Tibial artery (tissue), 4 donors: Measurements from ENCODE around the gene TMEM245.
A peak's percentile ranks its signal among the peaks of the same experiment; 100 is the strongest.

Source experiments
- DNase-seq, 2 donors: peaks; one replicate each; pipeline ENCODE4 v3.0.0-alpha.2; 2019
- H3K27ac ChIP-seq, 2 donors: fragments of 200-600 bp; sonication (generic) in 1 of 2; 1 replicate in 1 of 2; 2 replicates in 1 of 2; pipeline ENCODE4 v1.5.1; 2018 to 2019; ENCODE audit warnings: mild to moderate bottlenecking in 1 of 2
- H3K27me3 ChIP-seq, 2 donors: fragments of 200-600 bp; sonication (generic) in 1 of 2; one replicate each; pipeline versions ENCODE4 v1.5.1 to v1.6.0; 2016 to 2019
- H3K36me3 ChIP-seq, 3 donors: fragments of 200-600 bp; sonication (generic) in 2 of 3; one replicate each; pipeline ENCODE4 v1.5.1; 2016 to 2019; ENCODE audit warnings: mild to moderate bottlenecking in 2 of 3
- H3K4me1 ChIP-seq, 4 donors: fragments of 200-600 bp; sonication (generic) in 2 of 4; 1 replicate in 3 of 4; 2 replicates in 1 of 4; pipeline ENCODE4 v1.5.1; 2016 to 2019
- H3K4me3 ChIP-seq, 2 donors: fragments of 200-600 bp; sonication (generic) in 1 of 2; 1 replicate in 1 of 2; 2 replicates in 1 of 2; pipeline ENCODE4 v1.5.1; 2018 to 2019; ENCODE audit warnings: mild to moderate bottlenecking in 2 of 2
- H3K9me3 ChIP-seq, 3 donors: fragments of 200-600 bp; sonication (generic) in 1 of 3; one replicate each; pipeline ENCODE4 v1.5.1; 2016 to 2019
- intact Hi-C: fragments of 100-400 bp; cut with DNase I; formaldehyde crosslinking; loops from one replicate; pipeline ENCODE4 v1.15.0; 2023; ENCODE audit warnings: low total_unique reads
- TF ChIP-seq, protein P1 (sequence below), 2 experiments: fragments of 200-600 bp in 1 of 2; fragments of 450-650 bp in 1 of 2; IDR thresholded peaks; one replicate each; pipeline ENCODE4 v1.5.1; 2017 to 2019; ENCODE audit warnings: antibody characterized with exemption in 2 of 2, mild to moderate bottlenecking in 1 of 2, moderate library complexity in 1 of 2

Gene TMEM245

GRCh38 chr9:109037946-109038715, 81.6 kb downstream of the TMEM245 start:
- TF ChIP-seq, protein P1, sequence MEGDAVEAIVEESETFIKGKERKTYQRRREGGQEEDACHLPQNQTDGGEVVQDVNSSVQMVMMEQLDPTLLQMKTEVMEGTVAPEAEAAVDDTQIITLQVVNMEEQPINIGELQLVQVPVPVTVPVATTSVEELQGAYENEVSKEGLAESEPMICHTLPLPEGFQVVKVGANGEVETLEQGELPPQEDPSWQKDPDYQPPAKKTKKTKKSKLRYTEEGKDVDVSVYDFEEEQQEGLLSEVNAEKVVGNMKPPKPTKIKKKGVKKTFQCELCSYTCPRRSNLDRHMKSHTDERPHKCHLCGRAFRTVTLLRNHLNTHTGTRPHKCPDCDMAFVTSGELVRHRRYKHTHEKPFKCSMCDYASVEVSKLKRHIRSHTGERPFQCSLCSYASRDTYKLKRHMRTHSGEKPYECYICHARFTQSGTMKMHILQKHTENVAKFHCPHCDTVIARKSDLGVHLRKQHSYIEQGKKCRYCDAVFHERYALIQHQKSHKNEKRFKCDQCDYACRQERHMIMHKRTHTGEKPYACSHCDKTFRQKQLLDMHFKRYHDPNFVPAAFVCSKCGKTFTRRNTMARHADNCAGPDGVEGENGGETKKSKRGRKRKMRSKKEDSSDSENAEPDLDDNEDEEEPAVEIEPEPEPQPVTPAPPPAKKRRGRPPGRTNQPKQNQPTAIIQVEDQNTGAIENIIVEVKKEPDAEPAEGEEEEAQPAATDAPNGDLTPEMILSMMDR (IDR thresholded peaks at IDR 0.05): no peak
- no peak overlapping the region for H3K4me3 ChIP-seq
- intact Hi-C loops: no loop called here

GRCh38 chr9:109036744-109037680, 82.7 kb downstream of the TMEM245 start:
- no peak overlapping the region for H3K4me3 ChIP-seq
- H3K27ac ChIP-seq: peak overlapping the region; percentile 0 to 37
- DNase-seq: no peak
- TF ChIP-seq, protein P1 (IDR thresholded peaks at IDR 0.05): no peak
- intact Hi-C loops: no loop called here
- H3K4me1 ChIP-seq: peaks cover 0 to 19% (median 8%) of the 10 kb centered on the region in 4 donors
- H3K27me3 ChIP-seq: no peaks in the 10 kb centered on the region
- H3K36me3 ChIP-seq: peaks cover 9 to 38% (median 28%) of the 10 kb centered on the region in 3 donors
- no peaks in the 10 kb centered on the region for H3K9me3 ChIP-seq

More at GRCh38 chr9:109037946-109038715, 81.6 kb downstream of the TMEM245 start:
- no peak overlapping the region for H3K27ac ChIP-seq
- H3K27me3 ChIP-seq: no peaks in the 10 kb centered on the region
- no peak for DNase-seq
- peaks cover 0 to 19% (median 8%) of the 10 kb centered on the region in 4 donors for H3K4me1 ChIP-seq
- H3K36me3 ChIP-seq: peaks cover 2 to 30% (median 23%) of the 10 kb centered on the region in 3 donors
- no peaks in the 10 kb centered on the region for H3K9me3 ChIP-seq

DNA sequence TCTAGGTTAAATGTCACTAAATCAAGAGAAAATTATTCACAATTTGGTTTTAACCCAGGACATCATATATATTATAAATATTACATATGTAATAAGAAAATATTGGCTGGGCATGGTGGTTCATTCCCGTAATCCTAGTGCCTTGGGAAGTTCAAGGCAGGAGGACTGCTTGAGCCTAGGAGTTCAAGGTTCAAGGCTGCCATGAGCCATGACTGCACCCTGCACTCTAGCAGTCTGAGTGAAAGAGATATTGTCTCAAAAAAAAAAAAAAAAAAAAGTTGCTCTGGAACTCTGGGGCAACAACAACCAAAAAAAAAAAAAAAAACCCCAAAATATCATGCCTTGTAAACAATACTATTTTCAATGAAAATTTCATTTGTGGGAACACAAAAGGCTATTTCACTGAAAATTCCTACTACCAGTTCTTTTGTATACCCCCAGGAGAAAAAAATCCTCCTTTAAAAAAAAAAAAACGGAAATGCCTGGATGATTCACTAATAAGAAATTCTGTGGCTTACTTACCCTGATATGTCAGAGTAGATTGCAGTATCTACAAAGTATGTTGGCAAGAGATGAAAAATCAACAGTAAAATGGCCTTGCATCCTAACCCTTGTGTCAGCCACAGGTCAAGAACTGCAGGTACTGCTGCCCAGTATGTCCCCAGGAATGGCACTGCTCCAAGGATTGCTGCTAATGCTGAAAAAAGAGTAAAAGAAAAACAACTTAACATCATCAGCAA, 83.9 kb downstream of the TMEM245 start:
- Histone ChIP-seq H3K4me1 (peaks cover 0 to 19% (median 8%) of the 10 kb centered on the region in 4 donors), H3K4me3 (no peak overlapping the region), H3K27ac (peak overlapping the region in 1 of 2 donors; percentile 37), H3K27me3 (no peaks in the 10 kb centered on the region), H3K36me3 (peaks cover 9 to 42% (median 25%) of the 10 kb centered on the region in 3 donors), H3K9me3 (no peaks in the 10 kb centered on the region)
- intact Hi-C loops: no loop called here
- DNase-seq: peak in 1 of 2 donors; percentile 39
- TF ChIP-seq, protein P1 (IDR thresholded peaks at IDR 0.05): no peak

GRCh38 chr9:109033941-109034700, 85.6 kb downstream of the TMEM245 start:
- no peaks in the 10 kb centered on the region for H3K9me3 ChIP-seq
- DNase-seq: no peak
- TF ChIP-seq, protein P1 (IDR thresholded peaks at IDR 0.05): no peak
- intact Hi-C loops: no loop called here
- H3K36me3 ChIP-seq: peaks cover 9 to 48% (median 20%) of the 10 kb centered on the region in 3 donors
- no peak overlapping the region for H3K27ac ChIP-seq
- no peaks in the 10 kb centered on the region for H3K27me3 ChIP-seq
- peaks cover 0 to 19% (median 8%) of the 10 kb centered on the region in 4 donors for H3K4me1 ChIP-seq
- H3K4me3 ChIP-seq: no peak overlapping the region
